PC-3 (cell line): ENCODE data around the gene SNAPC2. TPM values are rescaled to one million over a fixed set of nuclear protein-coding genes. Genes with fewer than 3 reads are reported as not detected.

ENCODE experiments used
- ATAC-seq: fragments of 200-7000 bp; cut with Tn5 transposase; 2 replicates; pipeline ENCODE4 v1.9.1; 2020; ENCODE audit warnings: mild to moderate bottlenecking, moderate library complexity
- BruUV-seq: library from RNA; stranded (reverse); fragments of 400-500 nt; replicated peaks from 2 replicates; lab custom pipeline; 2021; lab: Mats Ljungman, UMichigan
- CTCF ChIA-PET: fragments of 300-600 bp; sonication (Branson Sonifier 250); formaldehyde crosslinking; loops from one replicate; lab custom pipeline; 2022; ENCODE audit warnings: antibody characterized with exemption; lab: Charles Lee
- POLR2A ChIA-PET: fragments of 300-600 bp; sonication (Branson Sonifier 250); formaldehyde crosslinking; loops from one replicate; lab custom pipeline; 2022; ENCODE audit warnings: antibody characterized with exemption; ENCODE audit not compliant: unreplicated experiment; lab: Charles Lee
- DNase-seq: peaks from one replicate; pipeline ENCODE4 v3.0.0-alpha.2; 2015
- H2AFZ ChIP-seq: fragments of 300-600 bp; sonication (generic); 2 replicates; pipeline ENCODE4 v1.6.0; 2016; ENCODE audit warnings: antibody characterized with exemption, low read length
- H3F3A ChIP-seq: fragments of 300-600 bp; sonication (generic); one replicate; pipeline ENCODE4 v1.6.0; 2017; ENCODE audit warnings: antibody characterized with exemption, low read length, control low read depth, mild to moderate bottlenecking; ENCODE audit not compliant: unreplicated experiment
- H3K27ac ChIP-seq: fragments of 300-600 bp; sonication (generic); 2 replicates; pipeline ENCODE4 v1.5.1; 2016; ENCODE audit warnings: mild to moderate bottlenecking, low read length
- H3K27me3 ChIP-seq: fragments of 300-600 bp; sonication (generic); 2 replicates; pipeline ENCODE4 v1.6.1; 2016; ENCODE audit warnings: low read length, mixed read lengths
- H3K36me3 ChIP-seq: fragments of 300-600 bp; sonication (generic); 2 replicates; pipeline ENCODE4 v1.6.1; 2016; ENCODE audit warnings: low read depth, mixed run types, low read length, mixed read lengths
- H3K4me1 ChIP-seq: fragments of 300-600 bp; sonication (generic); 2 replicates; pipeline ENCODE4 v1.5.1; 2016; ENCODE audit warnings: low read length; ENCODE audit not compliant: insufficient read depth
- H3K4me2 ChIP-seq: fragments of 300-600 bp; sonication (generic); 2 replicates; pipeline ENCODE4 v1.6.0; 2016; ENCODE audit warnings: low read length
- H3K4me3 ChIP-seq: fragments of 300-600 bp; sonication (generic); 2 replicates; pipeline ENCODE4 v1.5.1; 2016; ENCODE audit warnings: mild to moderate bottlenecking, low read length, mixed read lengths
- H3K79me2 ChIP-seq: fragments of 300-600 bp; sonication (generic); 2 replicates; pipeline ENCODE4 v1.6.1; 2017; ENCODE audit warnings: low read length, mixed read lengths
- H3K9ac ChIP-seq: fragments of 300-600 bp; sonication (generic); 2 replicates; pipeline ENCODE4 v1.6.0; 2016; ENCODE audit warnings: mild to moderate bottlenecking, low read length
- H3K9me2 ChIP-seq: fragments of 300-600 bp; sonication (generic); replicated peaks from 2 replicates; pipeline ENCODE4 v1.6.1; 2016; ENCODE audit warnings: mixed run types, low read length, mixed read lengths
- H3K9me3 ChIP-seq: fragments of 300-600 bp; sonication (generic); 2 replicates; pipeline ENCODE4 v1.6.1; 2016; ENCODE audit warnings: low read length, mixed read lengths
- H4K20me1 ChIP-seq: fragments of 300-600 bp; sonication (generic); 2 replicates; pipeline ENCODE4 v1.6.1; 2016; ENCODE audit warnings: low read length, mixed read lengths
- CTCF ChIP-seq: fragments of 300-600 bp; sonication (generic); conservative IDR thresholded peaks from 2 replicates; pipeline ENCODE4 v1.5.1; 2017; ENCODE audit warnings: antibody characterized with exemption, low read depth, mild to moderate bottlenecking, low read length
- EZH2 ChIP-seq: fragments of 300-600 bp; sonication (generic); IDR thresholded peaks from one replicate; pipeline ENCODE4 v1.6.1; 2017; ENCODE audit warnings: antibody characterized with exemption, mild to moderate bottlenecking, low read length; ENCODE audit not compliant: unreplicated experiment
- EZH2phosphoT487 ChIP-seq: fragments of 300-600 bp; sonication (generic); IDR thresholded peaks from 2 replicates; pipeline ENCODE4 v1.6.1; 2018; ENCODE audit warnings: mild to moderate bottlenecking, antibody characterized with exemption, low read length, borderline replicate concordance
- intact Hi-C: fragments of 100-400 bp; cut with micrococcal nuclease; formaldehyde crosslinking; loops from 2 replicates; pipeline ENCODE4 v1.9.0; 2023
- total RNA-seq: library from RNA; depleted of rRNA; stranded (reverse); fragments of >200 nt; gene quantifications from 2 replicates; pipeline ENCODE4 v1.2.3, GENCODE V29; 2014

SNAPC2 gene
- total RNA-seq, 1 experiment from 2014 or later: 40.1 TPM

GRCh38 chr19:7968008-7968795 lies 48.1 kb downstream of the SNAPC2 start:
- no peak overlapping the region for H3K9ac ChIP-seq
- H2AFZ ChIP-seq: no peak overlapping the region
- peaks cover 8% of the 10 kb centered on the region; the same call in 1 of the 2 replicates for H3K4me1 ChIP-seq
- intact Hi-C loops: no loop called here
- H3K27me3 ChIP-seq: no peaks in the 10 kb centered on the region
- no peak for TF ChIP-seq CTCF
- no peak for TF ChIP-seq EZH2
- no peak for TF ChIP-seq EZH2phosphoT487
- H3F3A ChIP-seq: no peaks in the 10 kb centered on the region
- BruUV-seq: no TSS peak
- ATAC-seq: no peak
- CTCF ChIA-PET: interaction anchor here (0.6 kb wide), 1 partner anchor 92 kb away, joined by 5 read pairs; no protein-coding TSS in a partner anchor
- no peak overlapping the region for H3K4me2 ChIP-seq
- no peaks in the 10 kb centered on the region for H3K9me2 ChIP-seq
- 0 out of 2 replicates have a peak, but pooled peaks cover 3% of the 10 kb centered on the region for H4K20me1 ChIP-seq
- POLR2A ChIA-PET: no interaction called here
- H3K4me3 ChIP-seq: no peak overlapping the region
- H3K9me3 ChIP-seq: no peaks in the 10 kb centered on the region
- no peak overlapping the region for H3K27ac ChIP-seq
- peaks cover 46% of the 10 kb centered on the region for H3K36me3 ChIP-seq
- DNase-seq: no peak
- no peaks in the 10 kb centered on the region for H3K79me2 ChIP-seq

GRCh38 chr19:7968796-7969554 lies 48.8 kb downstream of the SNAPC2 start:
- Histone ChIP-seq H3K9me2 (no peaks in the 10 kb centered on the region), H3K27ac (no peak overlapping the region), H3K27me3 (no peaks in the 10 kb centered on the region), H3F3A (no peaks in the 10 kb centered on the region), H3K4me1 (peaks cover 8% of the 10 kb centered on the region; the same call in 1 of the 2 replicates), H3K36me3 (peaks cover 46% of the 10 kb centered on the region), H3K79me2 (no peaks in the 10 kb centered on the region), H3K9ac (no peak overlapping the region), H4K20me1 (0 out of 2 replicates have a peak, but pooled peaks cover 3% of the 10 kb centered on the region), H2AFZ (no peak overlapping the region), H3K4me2 (no peak overlapping the region), H3K9me3 (no peaks in the 10 kb centered on the region), H3K4me3 (no peak overlapping the region)
- POLR2A ChIA-PET: no interaction called here
- no TSS peak for BruUV-seq
- ATAC-seq: no peak
- CTCF ChIA-PET: interaction anchor here (0.6 kb wide), 1 partner anchor 92 kb away, joined by 5 read pairs; no protein-coding TSS in a partner anchor
- DNase-seq: no peak
- intact Hi-C loops: no loop called here
- no peak for TF ChIP-seq EZH2
- TF ChIP-seq CTCF: no peak
- TF ChIP-seq EZH2phosphoT487: no peak
